SK-N-SH (cell line): ENCODE measurements around the gene PRRC2B. TPM values are rescaled to one million over a fixed set of nuclear protein-coding genes. Genes with fewer than 3 reads are reported as not detected.

Experiments
- CTCF ChIA-PET: fragments of 300-600, 350-600 bp; formaldehyde crosslinking; extraction: SDS; loops from one replicate; lab custom pipeline; 2021; lab: Yijun Ruan, JAX
- POLR2A ChIA-PET: fragments of 350-600 bp; sonication (Branson Sonifier 250); formaldehyde crosslinking; extraction: SDS; loops from one replicate; lab custom pipeline; 2020; ENCODE audit warnings: antibody characterized with exemption, inconsistent platforms; lab: Yijun Ruan, JAX
- DNase-seq: peaks from one replicate; pipeline ENCODE4 v3.0.0; 2012
- H2AFZ ChIP-seq: fragments of 200-600 bp; sonication (generic); 2 replicates; pipeline ENCODE4 v1.8.1; 2016; ENCODE audit warnings: antibody characterized with exemption, mild to moderate bottlenecking, low read depth
- H3F3A ChIP-seq: fragments of 200-600 bp; sonication (generic); replicated peaks from 2 replicates; pipeline ENCODE3; 2016; ENCODE audit warnings: antibody characterized with exemption, mild to moderate bottlenecking; ENCODE audit not compliant: insufficient read depth
- H3K27ac ChIP-seq, 2 experiments: fragments of 200-500 bp in 1 of 2; fragments of 200-600 bp in 1 of 2; sonication (Bioruptor generic) in 1 of 2; sonication (generic), shearing (Covaris generic) in 1 of 2; 2 replicates each; pipeline versions ENCODE4 v1.5.1 to v1.6.1; 2014 to 2016; ENCODE audit warnings: low read depth in 2 of 2, inconsistent platforms in 1 of 2, low read length in 1 of 2, mild to moderate bottlenecking in 1 of 2, mixed read lengths in 1 of 2
- H3K27me3 ChIP-seq: fragments of 200-600 bp; sonication (generic), shearing (Covaris generic); 2 replicates; pipeline ENCODE4 v1.6.1; 2016; ENCODE audit warnings: mixed run types; ENCODE audit not compliant: insufficient read depth
- H3K36me3 ChIP-seq, 2 experiments: fragments of 200-500 bp in 1 of 2; fragments of 200-600 bp in 1 of 2; sonication (Bioruptor generic) in 1 of 2; sonication (generic) in 1 of 2; replicated peaks in 1 of 2; 2 replicates each; pipeline versions ENCODE3 to v1.5.1; 2014 to 2016; ENCODE audit warnings: low read length in 1 of 2, mild to moderate bottlenecking in 1 of 2; ENCODE audit not compliant: insufficient read depth in 2 of 2, control insufficient read depth in 1 of 2
- H3K4me1 ChIP-seq, 2 experiments: fragments of 200-500 bp in 1 of 2; fragments of 200-600 bp in 1 of 2; sonication (Bioruptor generic) in 1 of 2; sonication (generic), shearing (Covaris generic) in 1 of 2; 2 replicates each; pipeline versions ENCODE4 v1.5.1 to v1.6.1; 2014 to 2016; ENCODE audit warnings: low read depth in 1 of 2, low read length in 1 of 2, mixed run types in 1 of 2; ENCODE audit not compliant: insufficient read depth in 2 of 2, control insufficient read depth in 1 of 2
- H3K4me2 ChIP-seq: fragments of 200-600 bp; sonication (generic), shearing (Covaris generic); 2 replicates; pipeline ENCODE4 v1.6.1; 2017; ENCODE audit warnings: mixed run types
- H3K4me3 ChIP-seq, 2 experiments: fragments of 200-500 bp in 1 of 2; fragments of 200-600 bp in 1 of 2; sonication (Bioruptor generic) in 1 of 2; sonication (generic), shearing (Covaris generic) in 1 of 2; 2 replicates each; pipeline versions ENCODE4 v1.5.1 to v1.8.1; 2014 to 2016; ENCODE audit warnings: low read depth in 2 of 2, inconsistent platforms in 1 of 2, low read length in 1 of 2, mild to moderate bottlenecking in 1 of 2, mixed read lengths in 1 of 2, moderate library complexity in 1 of 2
- H3K79me2 ChIP-seq: fragments of 200-600 bp; sonication (generic); 2 replicates; pipeline ENCODE4 v1.8.1; 2017; ENCODE audit warnings: mild to moderate bottlenecking; ENCODE audit not compliant: insufficient read depth
- H3K9ac ChIP-seq: fragments of 200-600 bp; sonication (generic); 2 replicates; pipeline ENCODE4 v1.6.1; 2017; ENCODE audit warnings: mixed run types
- H3K9me2 ChIP-seq: fragments of 200-600 bp; sonication (generic); 2 replicates; pipeline ENCODE4 v1.6.1; 2017; ENCODE audit warnings: mixed run types
- H3K9me3 ChIP-seq: fragments of 200-600 bp; sonication (generic); 2 replicates; pipeline ENCODE4 v1.6.1; 2017; ENCODE audit warnings: mixed run types, mild to moderate bottlenecking, moderate library complexity
- H4K20me1 ChIP-seq: fragments of 200-600 bp; sonication (generic); 2 replicates; pipeline ENCODE4 v1.6.1; 2017; ENCODE audit warnings: mild to moderate bottlenecking, mixed run types; ENCODE audit not compliant: insufficient read depth
- CHD2 ChIP-seq: fragments of 150-350 bp; IDR thresholded peaks from 2 replicates; pipeline ENCODE4 v1.6.1; 2018; ENCODE audit warnings: low read length; ENCODE audit not compliant: partially characterized antibody
- EP300 ChIP-seq, 2 experiments: IDR thresholded peaks; 2 replicates each; pipeline versions ENCODE4 v1.4.0 to v1.6.1; 2012; ENCODE audit warnings: borderline replicate concordance in 1 of 2, low read depth in 1 of 2, low read length in 1 of 2
- EZH2phosphoT487 ChIP-seq: fragments of 200-600 bp; sonication (generic); IDR thresholded peaks from 2 replicates; pipeline ENCODE4 v1.6.1; 2017; ENCODE audit warnings: low read depth, mixed run types, mild to moderate bottlenecking, antibody characterized with exemption, moderate library complexity, borderline replicate concordance
- FOXJ3 ChIP-seq: sonication (generic); formaldehyde crosslinking; IDR thresholded peaks from 2 replicates; pipeline ENCODE4 v1.5.1; 2020; ENCODE audit warnings: mild to moderate bottlenecking, missing genetic modification reagents
- GABPA ChIP-seq: IDR thresholded peaks from 2 replicates; pipeline ENCODE4 v1.4.0; 2012; ENCODE audit warnings: low read depth, mild to moderate bottlenecking
- GATA2 ChIP-seq: sonication (generic); formaldehyde crosslinking; IDR thresholded peaks from 2 replicates; pipeline ENCODE4 v1.5.0; 2020; ENCODE audit warnings: mild to moderate bottlenecking, missing genetic modification reagents
- MXI1 ChIP-seq: IDR thresholded peaks from 2 replicates; pipeline ENCODE4 v1.6.1; 2012; ENCODE audit warnings: mild to moderate bottlenecking, low read depth, low read length, improper control_type of control experiment
- NFIC ChIP-seq: IDR thresholded peaks from 2 replicates; pipeline ENCODE4 v1.4.0; 2012; ENCODE audit warnings: borderline replicate concordance
- NRF1 ChIP-seq: IDR thresholded peaks from 2 replicates; pipeline ENCODE4 v1.6.1; 2012; ENCODE audit warnings: low read depth, mild to moderate bottlenecking, low read length
- RAD21 ChIP-seq: IDR thresholded peaks from 2 replicates; pipeline ENCODE4 v1.6.1; 2012; ENCODE audit warnings: mild to moderate bottlenecking, low read length
- RCOR1 ChIP-seq: fragments of 150-350 bp; IDR thresholded peaks from 2 replicates; pipeline ENCODE4 v1.6.1; 2017; ENCODE audit warnings: antibody characterized with exemption, low read length
- RFX5 ChIP-seq: IDR thresholded peaks from 2 replicates; pipeline ENCODE4 v1.6.1; 2012; ENCODE audit warnings: mild to moderate bottlenecking, improper control_type of control experiment, low read length
- TCF12 ChIP-seq: IDR thresholded peaks from 2 replicates; pipeline ENCODE4 v1.4.0; 2012
- WGBS: methylation state at CpG from one replicate; pipeline ENCODE4 v1.1.6; 2017; ENCODE audit warnings: low lambda C conversion rate; 5-methylcytosine and 5-hydroxymethylcytosine counted together
- polyA plus RNA-seq, 3 experiments: library from polyadenylated mRNA; depleted of rRNA; stranded (reverse); fragments of >200 nt; gene quantifications; 2 replicates each; pipeline ENCODE4 v1.2.3, GENCODE V29; 2012
- TF ChIP-seq, protein P1 (sequence below): fragments of 150-350 bp; IDR thresholded peaks from 2 replicates; pipeline ENCODE4 v1.6.1; 2016; ENCODE audit warnings: mild to moderate bottlenecking, low read depth, low read length
- TF ChIP-seq, protein P2 (sequence below): fragments of 200-600 bp; sonication (generic); IDR thresholded peaks from 2 replicates; pipeline ENCODE4 v1.6.1; 2017; ENCODE audit warnings: antibody characterized with exemption, mild to moderate bottlenecking, moderate library complexity

The PRRC2B gene
- polyA plus RNA-seq, 1 of the 3 experiments (the other 2 are of a cell fraction): 26.3 TPM

DNA sequence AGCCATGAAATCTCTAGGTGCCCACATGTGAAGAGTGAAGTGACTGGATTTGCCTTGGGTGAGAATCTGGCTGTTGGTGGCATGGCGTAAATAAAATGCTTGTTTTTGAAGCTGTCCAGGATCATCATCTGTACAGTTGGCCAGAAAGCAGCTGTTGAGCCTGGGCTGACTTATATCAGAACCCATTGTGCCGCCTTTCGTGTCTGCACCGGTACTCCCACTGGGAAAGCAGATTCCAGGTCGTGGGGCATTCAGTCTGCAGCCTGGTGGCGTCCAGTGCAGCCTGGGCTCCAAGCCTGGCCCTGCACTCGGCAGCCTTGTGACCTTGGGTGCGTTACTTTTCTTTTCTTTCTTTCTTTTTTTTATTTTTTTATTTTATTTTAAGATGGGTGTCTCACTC, 27.8 kb downstream of the PRRC2B start (continued):
- no peak for TF ChIP-seq GABPA

DNA sequence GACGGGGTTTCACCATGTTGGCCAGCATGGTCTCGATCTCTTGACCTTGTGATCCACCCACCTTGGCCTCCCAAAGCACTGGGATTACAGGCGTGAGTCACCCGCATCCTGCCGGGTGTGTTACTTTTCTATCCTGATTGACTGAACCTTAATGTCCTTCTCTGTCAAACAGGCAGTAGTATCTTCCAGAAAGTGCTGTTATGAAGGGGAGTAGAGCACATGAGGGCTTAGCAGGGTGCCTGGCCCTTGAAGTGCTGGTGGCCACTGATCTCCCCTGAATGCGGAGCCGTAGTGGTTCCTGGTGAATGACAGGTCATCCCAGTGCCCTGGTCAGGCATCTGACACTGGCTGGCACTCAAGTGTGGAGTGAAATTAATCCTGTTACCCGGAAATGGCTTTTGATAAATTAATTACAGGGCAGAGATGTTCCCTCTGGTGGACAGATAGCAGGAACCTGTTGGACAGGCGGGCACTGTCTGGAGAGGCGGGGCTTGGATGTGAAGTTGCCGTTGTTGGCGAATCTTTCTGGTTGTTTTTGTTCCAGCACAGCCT, 28.4 kb downstream of the PRRC2B start:
- CTCF ChIA-PET: interaction anchor here (1.3 to 2.2 kb wide), 4 partner anchors 15 to 72 kb away, joined by 5 to 7 read pairs (median 5); no protein-coding TSS in a partner anchor

More for the DNA sequence above, 28.4 kb downstream of the PRRC2B start:
- 39% methylated on average over 12 of the region's 12 CpGs for WGBS
- Histone ChIP-seq H3K36me3 (peaks cover 3 to 6% of the 10 kb centered on the region in 2 experiments), H4K20me1 (peaks cover 100% of the 10 kb centered on the region), H3K79me2 (peaks cover 100% of the 10 kb centered on the region), H3F3A (peaks cover 11% of the 10 kb centered on the region), H3K9me3 (no peaks in the 10 kb centered on the region), H3K27me3 (no peaks in the 10 kb centered on the region), H3K27ac (peak overlapping the region; percentile 84 to 94), H3K9me2 (no peaks in the 10 kb centered on the region), H3K9ac (peak overlapping the region; percentile 27; the same call in 1 of the 2 replicates), H3K4me1 (peaks cover 35 to 65% of the 10 kb centered on the region in 2 experiments), H3K4me3 (0 out of 4 replicates have a peak overlapping the region, but pooled peaks of 1 of the 2 experiments have one; percentile 22), H3K4me2 (peak overlapping the region; percentile 78), H2AFZ (no peak overlapping the region)
- peak; percentile 81 for DNase-seq
- TF ChIP-seq EZH2phosphoT487: no peak
- peak; percentile 66 for TF ChIP-seq GATA2 (CRISPR knock-in tag)
- TF ChIP-seq RAD21: peak; percentile 31; the same call in 1 of the 2 replicates
- 0 out of 2 replicates have a peak, but pooled peaks have one; percentile 41 for TF ChIP-seq FOXJ3 (CRISPR knock-in tag)
- TF ChIP-seq RCOR1: peak; percentile 95
- TF ChIP-seq, protein P1, sequence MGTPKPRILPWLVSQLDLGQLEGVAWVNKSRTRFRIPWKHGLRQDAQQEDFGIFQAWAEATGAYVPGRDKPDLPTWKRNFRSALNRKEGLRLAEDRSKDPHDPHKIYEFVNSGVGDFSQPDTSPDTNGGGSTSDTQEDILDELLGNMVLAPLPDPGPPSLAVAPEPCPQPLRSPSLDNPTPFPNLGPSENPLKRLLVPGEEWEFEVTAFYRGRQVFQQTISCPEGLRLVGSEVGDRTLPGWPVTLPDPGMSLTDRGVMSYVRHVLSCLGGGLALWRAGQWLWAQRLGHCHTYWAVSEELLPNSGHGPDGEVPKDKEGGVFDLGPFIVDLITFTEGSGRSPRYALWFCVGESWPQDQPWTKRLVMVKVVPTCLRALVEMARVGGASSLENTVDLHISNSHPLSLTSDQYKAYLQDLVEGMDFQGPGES: no peak
- TF ChIP-seq NFIC: no peak
- TF ChIP-seq RFX5: no peak
- peak; percentile 96 for TF ChIP-seq MXI1
- TF ChIP-seq, protein P2, sequence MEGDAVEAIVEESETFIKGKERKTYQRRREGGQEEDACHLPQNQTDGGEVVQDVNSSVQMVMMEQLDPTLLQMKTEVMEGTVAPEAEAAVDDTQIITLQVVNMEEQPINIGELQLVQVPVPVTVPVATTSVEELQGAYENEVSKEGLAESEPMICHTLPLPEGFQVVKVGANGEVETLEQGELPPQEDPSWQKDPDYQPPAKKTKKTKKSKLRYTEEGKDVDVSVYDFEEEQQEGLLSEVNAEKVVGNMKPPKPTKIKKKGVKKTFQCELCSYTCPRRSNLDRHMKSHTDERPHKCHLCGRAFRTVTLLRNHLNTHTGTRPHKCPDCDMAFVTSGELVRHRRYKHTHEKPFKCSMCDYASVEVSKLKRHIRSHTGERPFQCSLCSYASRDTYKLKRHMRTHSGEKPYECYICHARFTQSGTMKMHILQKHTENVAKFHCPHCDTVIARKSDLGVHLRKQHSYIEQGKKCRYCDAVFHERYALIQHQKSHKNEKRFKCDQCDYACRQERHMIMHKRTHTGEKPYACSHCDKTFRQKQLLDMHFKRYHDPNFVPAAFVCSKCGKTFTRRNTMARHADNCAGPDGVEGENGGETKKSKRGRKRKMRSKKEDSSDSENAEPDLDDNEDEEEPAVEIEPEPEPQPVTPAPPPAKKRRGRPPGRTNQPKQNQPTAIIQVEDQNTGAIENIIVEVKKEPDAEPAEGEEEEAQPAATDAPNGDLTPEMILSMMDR: peak; percentile 48
- TF ChIP-seq CHD2: peak; percentile 28
- TF ChIP-seq NRF1: no peak
- no peak for TF ChIP-seq TCF12
- peak in 1 of 2 experiments; percentile 84; a peak in 2 of 4 replicates for TF ChIP-seq EP300 (IDR thresholded peaks at IDR 0.05; ENCODE audit: borderline replicate concordance in 1 of 2, low read depth in 1 of 2, low read length in 1 of 2)
- POLR2A ChIA-PET: interaction anchor here (1.5 kb wide), 1 partner anchor 10 kb away, joined by 4 read pairs; no protein-coding TSS in a partner anchor
